GM12878 (cell line): ENCODE results near the gene LNX2. TPM values are rescaled to one million over a fixed set of nuclear protein-coding genes. Genes with fewer than 3 reads are reported as not detected.

Source experiments
- ATAC-seq: fragments of 200-7000 bp; cut with Tn5 transposase; 3 replicates; pipeline ENCODE4 v1.9.1; 2020; ENCODE audit warnings: mild to moderate bottlenecking, moderate library complexity
- BruUV-seq: library from RNA; stranded (reverse); fragments of 400-500 nt; replicated peaks from 2 replicates; lab custom pipeline; 2021; lab: Mats Ljungman, UMichigan
- CTCF ChIA-PET: fragments of 300-600 bp; sonication (Branson Sonifier 250); formaldehyde crosslinking; extraction: SDS; loops from one replicate; lab custom pipeline; 2021; ENCODE audit warnings: inconsistent platforms; lab: Yijun Ruan, JAX
- POLR2A ChIA-PET: fragments of 350-600 bp; formaldehyde crosslinking; extraction: SDS; loops from one replicate; lab custom pipeline; 2021; ENCODE audit warnings: inconsistent platforms; lab: Charles Lee
- RAD21 ChIA-PET: fragments of 300-600 bp; sonication (Branson Sonifier 250); formaldehyde crosslinking; loops from one replicate; lab custom pipeline; 2023; ENCODE audit warnings: antibody characterized with exemption; ENCODE audit not compliant: unreplicated experiment; lab: Charles Lee
- SMC1A ChIA-PET: fragments of 300-600 bp; sonication (Branson Sonifier 250); formaldehyde crosslinking; loops from one replicate; lab custom pipeline; 2023; ENCODE audit not compliant: unreplicated experiment, uncharacterized antibody; lab: Charles Lee
- DNase-seq: peaks from one replicate; pipeline ENCODE4 v3.0.0-alpha.2; 2011; ENCODE audit warnings: low read depth, low spot score
- FAIRE-seq: peaks from 3 replicates; lab custom pipeline; 2011; peaks lifted over from hg19 to GRCh38; lab: Jason Lieb, UNC
- H2AFZ ChIP-seq: 2 replicates; pipeline ENCODE4 v1.6.0; 2011; ENCODE audit warnings: low read depth, low read length, control low read depth; ENCODE audit not compliant: control insufficient read depth
- H3K27ac ChIP-seq: 2 replicates; pipeline ENCODE4 v1.5.1; 2011; ENCODE audit warnings: control low read depth; ENCODE audit not compliant: control insufficient read depth, insufficient read depth
- H3K27me3 ChIP-seq, 2 experiments: replicated peaks in 1 of 2; 2 replicates each; pipeline versions ENCODE4 v1.6.0 to v1.6.1; 2011; ENCODE audit warnings: low read length in 1 of 2; ENCODE audit not compliant: control insufficient read depth in 2 of 2, insufficient read depth in 2 of 2
- H3K36me3 ChIP-seq, 2 experiments: 2 replicates each; pipeline ENCODE4 v1.5.1; 2011; ENCODE audit warnings: low read length in 1 of 2; ENCODE audit not compliant: control insufficient read depth in 2 of 2, insufficient read depth in 2 of 2
- H3K4me1 ChIP-seq: 2 replicates; pipeline ENCODE4 v1.6.1; 2011; ENCODE audit warnings: mild to moderate bottlenecking, low read length, moderate library complexity, mixed read lengths; ENCODE audit not compliant: control insufficient read depth, insufficient read depth
- H3K4me2 ChIP-seq: 2 replicates; pipeline ENCODE4 v1.6.0; 2011; ENCODE audit warnings: control low read depth; ENCODE audit not compliant: control insufficient read depth, insufficient read depth
- H3K4me3 ChIP-seq: fragments of 200-600 bp; sonication (generic); 2 replicates; pipeline ENCODE4 v1.5.1; 2016
- H3K79me2 ChIP-seq: 2 replicates; pipeline ENCODE4 v1.6.0; 2011; ENCODE audit warnings: low read length; ENCODE audit not compliant: control insufficient read depth, insufficient read depth
- H3K9ac ChIP-seq: 2 replicates; pipeline ENCODE4 v1.8.0; 2011; ENCODE audit warnings: low read length, control low read depth, mixed read lengths; ENCODE audit not compliant: control insufficient read depth, insufficient read depth
- H3K9me3 ChIP-seq: replicated peaks from 3 replicates; pipeline ENCODE4 v1.5.1; 2011; ENCODE audit warnings: mild to moderate bottlenecking, low read length; ENCODE audit not compliant: control insufficient read depth, insufficient read depth
- H4K20me1 ChIP-seq: 2 replicates; pipeline ENCODE4 v1.6.0; 2011; ENCODE audit not compliant: control insufficient read depth, insufficient read depth
- FOS ChIP-seq: IDR thresholded peaks from 3 replicates; pipeline ENCODE4 v1.6.1; 2011; ENCODE audit warnings: borderline replicate concordance; ENCODE audit not compliant: insufficient read length; ENCODE audit errors: extremely low read depth
- ZBTB4 ChIP-seq: fragments of 450-650 bp; formaldehyde crosslinking; IDR thresholded peaks from 2 replicates; pipeline ENCODE4 v1.4.0; 2022; ENCODE audit warnings: mild to moderate bottlenecking, moderate library complexity
- WGBS: methylation state at CpG from one replicate; pipeline ENCODE4 v1.1.6; 2016; ENCODE audit warnings: low lambda C conversion rate; ENCODE audit not compliant: insufficient replicate concordance, insufficient coverage; ENCODE audit errors: missing lambda C conversion rate; 5-methylcytosine and 5-hydroxymethylcytosine counted together
- in situ Hi-C: fragments of 300-500 bp; cut with MboI; formaldehyde crosslinking; loops from 9 replicates; pipeline ENCODE4 v1.14.3; 2018; ENCODE audit warnings: mixed read lengths
- intact Hi-C: fragments of 100-400 bp; cut with micrococcal nuclease; formaldehyde crosslinking; loops from one replicate; pipeline ENCODE4 v1.14.2; 2022; ENCODE audit not compliant: unreplicated experiment
- polyA plus RNA-seq, 11 experiments: library from polyadenylated mRNA; depleted of rRNA in 4 of 11; unstranded in 6 of 11; stranded (reverse) in 5 of 11; fragments of >200 nt; fragmentation: Nextera tagmentation in 4 of 11; fragmentation: Illumina TruSeq in 1 of 11; extraction: Ambion mirVana in 4 of 11; extraction: Trizol in 1 of 11; gene quantifications; 1 replicate in 1 of 11; 2 replicates in 10 of 11; pipeline versions ENCODE4 v1.2.1 to v1.2.3, GENCODE V29; 2011 to 2016; ENCODE audit warnings: inconsistent platforms in 2 of 11, missing spikeins in 2 of 11, low read depth in 1 of 11
- total RNA-seq, 4 experiments: library from RNA; depleted of rRNA in 3 of 4; stranded (reverse); fragments of >200 nt in 3 of 4; fragmentation: Illumina TruSeq in 1 of 4; extraction: Trizol in 1 of 4; gene quantifications; 2 replicates each; pipeline versions ENCODE4 v1.2.1 to v1.2.3, GENCODE V29; 2013 to 2021

The LNX2 gene
- total and polyA plus RNA-seq, 10 of the 15 experiments (the other 5 are each of a cell fraction or from before 2014, with no cell fraction given): 1.3 to 7.7 (median 4.4) TPM

GRCh38 chr13:27534981-27535380 lies 85.3 kb downstream of the LNX2 start (continued):
- no peak for TF ChIP-seq ZBTB4 (CRISPR knock-in tag)
- TF ChIP-seq FOS: no peak

GRCh38 chr13:27534108-27534980 lies 86.0 kb downstream of the LNX2 start:
- Histone ChIP-seq H3K36me3 (no peaks in the 10 kb centered on the region), H3K27me3 (no peaks in the 10 kb centered on the region), H3K27ac (no peak overlapping the region), H3K9ac (no peak overlapping the region), H3K4me3 (no peak overlapping the region), H4K20me1 (no peaks in the 10 kb centered on the region), H3K9me3 (no peaks in the 10 kb centered on the region), H2AFZ (no peak overlapping the region), H3K4me2 (no peak overlapping the region), H3K4me1 (no peaks in the 10 kb centered on the region), H3K79me2 (no peaks in the 10 kb centered on the region)
- ATAC-seq (no peak), DNase-seq (no peak), FAIRE-seq (no peak)
- in situ Hi-C loops: loop anchor here (10.0 kb wide), 1 partner anchor 450 kb away; the partner anchor contains the start of gene URAD
- ChIA-PET RAD21 (interaction anchor here (0.7 to 3.6 kb wide), 4 partner anchors 144 to 450 kb away, joined by 3 to 46 read pairs (median 5); no protein-coding TSS in a partner anchor), SMC1A (interaction anchor here (0.6 to 1.7 kb wide), 9 partner anchors 10 to 293 kb away, joined by 3 to 7 read pairs (median 3); no protein-coding TSS in a partner anchor), POLR2A (no interaction called here), CTCF (interaction anchor here (0.7 to 4.7 kb wide), 8 partner anchors 10 to 450 kb away, joined by 3 to 74 read pairs (median 4); no protein-coding TSS in a partner anchor)
- TF ChIP-seq FOS: no peak
- no TSS peak for BruUV-seq
- WGBS: 67% methylated on average over 10 of the region's 10 CpGs
- intact Hi-C loops: loop anchor here (10.0 kb wide), 1 partner anchor 160 kb away; no protein-coding TSS in a partner anchor
